Activated B cell treated with CpG ODN at 0.5 μM for 24 hours (primary cell): ENCODE measurements around the gene SLC4A5. TPM values are rescaled to one million over a fixed set of nuclear protein-coding genes. Genes with fewer than 3 reads are reported as not detected.

ENCODE experiments used
- ATAC-seq: fragments of 200-7000 bp; cut with Tn5 transposase; one replicate; pipeline ENCODE4 v1.10.0; 2021; ENCODE audit warnings: low read depth, mild to moderate bottlenecking, moderate library complexity
- CTCF ChIA-PET: fragments of 350-600 bp; sonication (Branson Sonifier 250); formaldehyde crosslinking; loops from one replicate; lab custom pipeline; 2021; ENCODE audit warnings: antibody characterized with exemption; lab: Charles Lee
- POLR2A ChIA-PET: fragments of 350-600 bp; sonication (Branson Sonifier 250); formaldehyde crosslinking; loops from one replicate; lab custom pipeline; 2021; ENCODE audit warnings: antibody characterized with exemption; lab: Charles Lee
- DNase-seq: peaks from one replicate; pipeline ENCODE4 v3.0.0; 2022
- H3K27ac Mint-ChIP-seq: one replicate; pipeline ENCODE4 v1.8.0; 2020; ENCODE audit warnings: mixed read lengths
- H3K27me3 Mint-ChIP-seq: one replicate; pipeline ENCODE4 v1.8.0; 2021; ENCODE audit warnings: mixed read lengths
- H3K36me3 Mint-ChIP-seq: one replicate; pipeline ENCODE4 v1.8.0; 2021; ENCODE audit warnings: low read depth, mixed read lengths
- H3K4me1 Mint-ChIP-seq: one replicate; pipeline ENCODE4 v1.8.0; 2021; ENCODE audit warnings: mixed read lengths
- H3K4me3 Mint-ChIP-seq: one replicate; pipeline ENCODE4 v1.8.0; 2020; ENCODE audit warnings: mild to moderate bottlenecking, mixed read lengths
- H3K9me3 Mint-ChIP-seq: one replicate; pipeline ENCODE4 v1.8.0; 2020; ENCODE audit warnings: mixed read lengths
- CTCF ChIP-seq: fragments of 200-600 bp; IDR thresholded peaks from one replicate; pipeline ENCODE4 v1.8.0; 2022; ENCODE audit warnings: antibody characterized with exemption, mild to moderate bottlenecking
- intact Hi-C: fragments of 100-400 bp; cut with micrococcal nuclease; formaldehyde crosslinking; loops from one replicate; pipeline ENCODE4 v1.15.1; 2024
- total RNA-seq: library from RNA; stranded (reverse); gene quantifications from 2 replicates; pipeline ENCODE4 v1.2.3, GENCODE V29; 2022

Gene SLC4A5
- total RNA-seq, 1 donor from 2014 or later = 5.9 TPM

GRCh38 chr2:74312913-74313312 is 30.3 kb downstream of the SLC4A5 start:
- POLR2A ChIA-PET = no interaction called here

GRCh38 chr2:74307720-74308119 is 35.5 kb downstream of the SLC4A5 start:
- Mint-ChIP-seq H3K9me3 (no peaks in the 10 kb centered on the region), H3K27me3 (no peaks in the 10 kb centered on the region), H3K4me3 (no peak overlapping the region), H3K4me1 (no peaks in the 10 kb centered on the region), H3K36me3 (peaks cover 1% of the 10 kb centered on the region), H3K27ac (no peak overlapping the region)
- intact Hi-C loops = no loop called here
- ChIA-PET CTCF (interaction anchor here (1.8 kb wide), 1 partner anchor 28 kb away, joined by 6 read pairs; no protein-coding TSS in a partner anchor), POLR2A (no interaction called here)
- ATAC-seq = no peak
- no peak for TF ChIP-seq CTCF
- DNase-seq = no peak

More at GRCh38 chr2:74312913-74313312, 30.3 kb downstream of the SLC4A5 start:
- Mint-ChIP-seq H3K4me1 (no peaks in the 10 kb centered on the region), H3K4me3 (no peak overlapping the region), H3K36me3 (peaks cover 11% of the 10 kb centered on the region), H3K27ac (no peak overlapping the region), H3K27me3 (no peaks in the 10 kb centered on the region), H3K9me3 (no peaks in the 10 kb centered on the region)
- intact Hi-C loops = no loop called here
- DNase-seq (no peak), ATAC-seq (no peak)
- CTCF ChIA-PET = interaction anchor here (0.7 kb wide), 1 partner anchor 22 kb away, joined by 3 read pairs; no protein-coding TSS in a partner anchor
- no peak for TF ChIP-seq CTCF

GRCh38 chr2:74304332-74305148 is 38.7 kb downstream of the SLC4A5 start:
- intact Hi-C loops = no loop called here
- Mint-ChIP-seq H3K4me3 (no peak overlapping the region), H3K4me1 (no peaks in the 10 kb centered on the region), H3K27me3 (no peaks in the 10 kb centered on the region), H3K36me3 (peaks cover 4% of the 10 kb centered on the region), H3K27ac (no peak overlapping the region), H3K9me3 (peaks cover 3% of the 10 kb centered on the region)
- no peak for TF ChIP-seq CTCF
- ATAC-seq (no peak), DNase-seq (no peak)
- POLR2A ChIA-PET = no interaction called here
- CTCF ChIA-PET = no interaction called here

- no peak for ATAC-seq
- H3K4me1 Mint-ChIP-seq = no peaks in the 10 kb centered on the region
- H3K36me3 Mint-ChIP-seq = peaks cover 12% of the 10 kb centered on the region
- intact Hi-C loops = no loop called here
- CTCF ChIA-PET = no interaction called here
- POLR2A ChIA-PET = no interaction called here
- peaks cover 10% of the 10 kb centered on the region for H3K9me3 Mint-ChIP-seq
- H3K27me3 Mint-ChIP-seq = no peaks in the 10 kb centered on the region
- no peak for TF ChIP-seq CTCF
- DNase-seq = no peak
- no peak overlapping the region for H3K4me3 Mint-ChIP-seq
- H3K27ac Mint-ChIP-seq = no peak overlapping the region
These were observed 40.4 kb downstream of the SLC4A5 start for GRCh38 chr2:74302865-74303264.

GRCh38 chr2:74301262-74301661 is 42.0 kb downstream of the SLC4A5 start:
- DNase-seq = no peak
- POLR2A ChIA-PET = interaction anchor here (1.6 kb wide), 1 partner anchor 10 kb away, joined by 3 read pairs; no protein-coding TSS in a partner anchor
- peaks cover 10% of the 10 kb centered on the region for H3K9me3 Mint-ChIP-seq
- H3K27ac Mint-ChIP-seq = no peak overlapping the region
- peaks cover 10% of the 10 kb centered on the region for H3K4me1 Mint-ChIP-seq
- intact Hi-C loops = no loop called here
- CTCF ChIA-PET = no interaction called here
- peaks cover 12% of the 10 kb centered on the region for H3K36me3 Mint-ChIP-seq
- no peak for ATAC-seq
- H3K27me3 Mint-ChIP-seq = no peaks in the 10 kb centered on the region
- no peak overlapping the region for H3K4me3 Mint-ChIP-seq
- no peak for TF ChIP-seq CTCF
